K562 (cell line): ENCODE results near the gene ACP5. TPM values are rescaled to one million over a fixed set of nuclear protein-coding genes. Genes with fewer than 3 reads are reported as not detected.
A peak's percentile ranks its signal among the peaks of the same experiment; 100 is the strongest.

Source experiments
- ARID1B ChIP-seq: fragments of 450-650 bp; IDR thresholded peaks from 2 replicates; pipeline ENCODE4 v1.6.1; 2016; ENCODE audit warnings: antibody characterized with exemption, mild to moderate bottlenecking, inconsistent platforms
- CEBPB ChIP-seq: fragments of 450-650 bp; IDR thresholded peaks from 2 replicates; pipeline ENCODE4 v1.6.1; 2016; ENCODE audit warnings: missing genetic modification characterization, missing compliant biosample characterization
- CHD2 ChIP-seq: IDR thresholded peaks from 2 replicates; pipeline ENCODE4 v1.6.1; 2011; ENCODE audit warnings: low read depth, low read length
- E2F3 ChIP-seq: fragments of 250-450 bp; sonication (Bioruptor Pico); IDR thresholded peaks from 2 replicates; pipeline ENCODE4 v1.4.0; 2020; ENCODE audit warnings: mild to moderate bottlenecking
- GABPA ChIP-seq: fragments of 200-800 bp; sonication (Bioruptor generic); conservative IDR thresholded peaks from 2 replicates; pipeline ENCODE4 v1.6.1; 2016; ENCODE audit warnings: low read depth, missing genetic modification characterization, missing compliant biosample characterization
- HDAC1 ChIP-seq, 2 experiments: fragments of 450-650 bp; IDR thresholded peaks; 2 replicates each; pipeline ENCODE4 v1.6.1; 2016 to 2017; ENCODE audit warnings: inconsistent platforms in 1 of 2, mild to moderate bottlenecking in 1 of 2, moderate library complexity in 1 of 2
- MAZ ChIP-seq, 2 experiments: fragments of 450-650 bp in 1 of 2; sonication (generic) in 1 of 2; formaldehyde crosslinking; IDR thresholded peaks in 1 of 2; conservative IDR thresholded peaks in 1 of 2; 2 replicates each; pipeline versions ENCODE4 v1.4.0 to v1.5.0; 2020; ENCODE audit warnings: mild to moderate bottlenecking in 1 of 2, missing genetic modification reagents in 1 of 2
- NBN ChIP-seq: fragments of 450-650 bp; IDR thresholded peaks from 2 replicates; pipeline ENCODE4 v1.6.1; 2016; ENCODE audit warnings: low read depth, mild to moderate bottlenecking
- NFIC ChIP-seq: fragments of 450-650 bp; IDR thresholded peaks from 2 replicates; pipeline ENCODE4 v1.6.1; 2017; ENCODE audit warnings: mild to moderate bottlenecking, inconsistent platforms
- NFRKB ChIP-seq: fragments of 450-650 bp; IDR thresholded peaks from 2 replicates; pipeline ENCODE4 v1.6.1; 2016; ENCODE audit warnings: low read depth
- NRF1 ChIP-seq, 2 experiments: fragments of 450-650 bp; IDR thresholded peaks in 1 of 2; conservative IDR thresholded peaks in 1 of 2; 2 replicates each; pipeline ENCODE4 v1.6.1; 2014; ENCODE audit warnings: mild to moderate bottlenecking in 2 of 2
- POLR2A ChIP-seq: fragments of 450-650 bp; conservative IDR thresholded peaks from 2 replicates; pipeline ENCODE4 v1.6.1; 2016
- POLR3A ChIP-seq: IDR thresholded peaks from 2 replicates; pipeline ENCODE4 v1.6.1; 2011; ENCODE audit warnings: borderline replicate concordance, mild to moderate bottlenecking, moderate library complexity; ENCODE audit not compliant: insufficient read length, insufficient read depth; ENCODE audit errors: extremely low read depth
- POU5F1 ChIP-seq: fragments of 150-350 bp; IDR thresholded peaks from 2 replicates; pipeline ENCODE4 v1.6.1; 2014; ENCODE audit warnings: borderline replicate concordance, low read length, low read depth, mild to moderate bottlenecking; ENCODE audit not compliant: partially characterized antibody
- RHOXF2B ChIP-seq: fragments of 250-450 bp; sonication (Bioruptor Pico); conservative IDR thresholded peaks from 2 replicates; pipeline ENCODE4 v1.5.1; 2021
- SRSF3 ChIP-seq: fragments of 200-400 bp; formaldehyde crosslinking; IDR thresholded peaks from 2 replicates; pipeline ENCODE4 v1.6.1; 2016; ENCODE audit warnings: mild to moderate bottlenecking, low read length, moderate library complexity; ENCODE audit not compliant: insufficient read depth
- TAF1 ChIP-seq: IDR thresholded peaks from 2 replicates; pipeline ENCODE4 v1.6.1; 2011; ENCODE audit warnings: mild to moderate bottlenecking, low read length, moderate library complexity; ENCODE audit not compliant: insufficient read depth, control insufficient read depth, severe bottlenecking; ENCODE audit errors: extremely low read depth
- TCF15 ChIP-seq: fragments of 250-450 bp; sonication (Bioruptor Pico); IDR thresholded peaks from 2 replicates; pipeline ENCODE4 v1.8.0; 2022; ENCODE audit warnings: moderate library complexity, mild to moderate bottlenecking, inconsistent platforms
- TEAD2 ChIP-seq: fragments of 450-650 bp; IDR thresholded peaks from 2 replicates; pipeline ENCODE4 v1.6.1; 2016; ENCODE audit warnings: missing genetic modification characterization, control low read depth, missing compliant biosample characterization
- ZBTB11 ChIP-seq, 3 experiments: fragments of 200-800 bp in 1 of 3; fragments of 250-450 bp in 1 of 3; fragments of 450-650 bp in 1 of 3; sonication (Bioruptor Pico) in 1 of 3; sonication (Bioruptor generic) in 1 of 3; formaldehyde crosslinking in 1 of 3; IDR thresholded peaks; 2 replicates each; pipeline versions ENCODE4 v1.6.1 to v1.8.0; 2016 to 2022; ENCODE audit warnings: mild to moderate bottlenecking in 2 of 3, missing genetic modification characterization in 2 of 3, missing compliant biosample characterization in 1 of 3, moderate library complexity in 1 of 3
- ZFX ChIP-seq: sonication (generic); formaldehyde crosslinking; IDR thresholded peaks from 2 replicates; pipeline ENCODE4 v1.8.0; 2022; ENCODE audit warnings: mild to moderate bottlenecking, missing genetic modification reagents, moderate library complexity
- ZNF57 ChIP-seq: fragments of 450-650 bp; formaldehyde crosslinking; IDR thresholded peaks from 2 replicates; pipeline ENCODE4 v1.4.0; 2020; ENCODE audit warnings: mild to moderate bottlenecking, moderate library complexity
- polyA plus RNA-seq, 8 experiments: library from polyadenylated mRNA; depleted of rRNA in 4 of 8; stranded (reverse) in 5 of 8; unstranded in 3 of 8; fragments of >200 nt; fragmentation: Nextera tagmentation in 2 of 8; fragmentation: Illumina TruSeq in 1 of 8; extraction: Ambion mirVana in 2 of 8; extraction: Trizol in 1 of 8; gene quantifications; 2 replicates each; pipeline versions ENCODE4 v1.2.1 to v1.2.3, GENCODE V29; 2011 to 2014; ENCODE audit warnings: inconsistent platforms in 1 of 8, missing spikeins in 1 of 8
- total RNA-seq, 7 experiments: library from RNA; depleted of rRNA in 6 of 7; stranded (reverse); fragments of >200 nt in 6 of 7; fragmentation: Illumina TruSeq in 2 of 7; extraction: Trizol in 2 of 7; gene quantifications; 2 replicates each; pipeline versions ENCODE4 v1.2.1 to v1.2.3, GENCODE V29; 2011 to 2021; ENCODE audit warnings: low replicate concordance in 1 of 7

The ACP5 gene
- total and polyA plus RNA-seq, 9 of the 15 experiments (the other 6 are each of a cell fraction or from before 2014, with no cell fraction given): 0.06 to 1.1 (median 0.31) TPM; not detected in 1

- TF ChIP-seq ZBTB11 (CRISPR knock-in tag; IDR thresholded peaks at IDR 0.05) (peak in 1 of 3 experiments; percentile 68; a peak in 2 of 6 replicates), NFIC (peak; percentile 18; the same call in 1 of the 2 replicates), RHOXF2B (no peak), CEBPB (tag) (peak; percentile 80), NRF1 (conservative IDR thresholded peaks at IDR 0.05 in 1 of 2, IDR thresholded peaks at IDR 0.05 in 1 of 2) (peak; percentile 64), NFRKB (0 out of 2 replicates have a peak, but pooled peaks have one; percentile 83), MAZ (CRISPR knock-in tag; conservative IDR thresholded peaks at IDR 0.05 in 1 of 2, IDR thresholded peaks at IDR 0.05 in 1 of 2) (peak; percentile 59 to 67; a peak in 3 of 4 replicates), ARID1B (no peak), E2F3 (CRISPR knock-in tag) (no peak), ZNF57 (no peak), ZFX (CRISPR knock-in tag) (peak; percentile 82), HDAC1 (IDR thresholded peaks at IDR 0.05) (peak; percentile 8 to 99; a peak in 2 of 4 replicates), POLR3A (no peak), POU5F1 (no peak), GABPA (tag) (peak; percentile 98), TCF15 (no peak), POLR2A (peak; percentile 87), TEAD2 (tag) (no peak), TAF1 (peak; percentile 74), NBN (0 out of 2 replicates have a peak, but pooled peaks have one; percentile 21), CHD2 (peak; percentile 88), SRSF3 (no peak)
These were observed 48.7 kb downstream of the ACP5 start, which contains the start of gene ECSIT (continued) for GRCh38 chr19:11528551-11529341.
